ENCODE results near the gene MB21D2. TPM values are rescaled to one million over a fixed set of nuclear protein-coding genes. Genes with fewer than 3 reads are reported as not detected.

The MB21D2 gene
- total and polyA plus RNA-seq, 12 donors, result 1.4 to 16.8 (median 5.8) TPM

DNA sequence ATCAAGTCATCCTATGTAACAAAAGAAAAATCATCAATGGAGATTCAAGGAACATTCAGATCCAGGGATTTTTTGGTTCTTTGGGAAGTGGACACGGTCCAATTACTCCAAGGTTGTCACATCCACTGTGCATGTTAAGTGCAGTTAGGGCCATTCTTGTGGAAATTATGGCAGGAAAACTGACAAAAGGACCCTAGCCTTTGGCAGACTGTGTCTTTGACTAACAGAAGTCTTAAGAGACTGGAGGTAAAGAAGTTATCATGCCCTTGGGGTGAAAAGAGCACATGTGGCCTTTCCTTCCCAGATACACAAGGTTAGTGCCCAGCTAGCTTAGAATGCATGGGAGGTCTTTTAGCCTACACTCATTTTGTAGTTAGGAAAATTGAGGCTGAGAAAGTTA lies 74.9 kb downstream of the MB21D2 start:
- no peaks in the 10 kb centered on the region for H3K9me3 ChIP-seq (replicated peaks in 1 of 3)
- no peaks in the 10 kb centered on the region for H3K27me3 ChIP-seq
- no peak for TF ChIP-seq POLR2A (IDR thresholded peaks at IDR 0.05)
- TF ChIP-seq, protein P1, sequence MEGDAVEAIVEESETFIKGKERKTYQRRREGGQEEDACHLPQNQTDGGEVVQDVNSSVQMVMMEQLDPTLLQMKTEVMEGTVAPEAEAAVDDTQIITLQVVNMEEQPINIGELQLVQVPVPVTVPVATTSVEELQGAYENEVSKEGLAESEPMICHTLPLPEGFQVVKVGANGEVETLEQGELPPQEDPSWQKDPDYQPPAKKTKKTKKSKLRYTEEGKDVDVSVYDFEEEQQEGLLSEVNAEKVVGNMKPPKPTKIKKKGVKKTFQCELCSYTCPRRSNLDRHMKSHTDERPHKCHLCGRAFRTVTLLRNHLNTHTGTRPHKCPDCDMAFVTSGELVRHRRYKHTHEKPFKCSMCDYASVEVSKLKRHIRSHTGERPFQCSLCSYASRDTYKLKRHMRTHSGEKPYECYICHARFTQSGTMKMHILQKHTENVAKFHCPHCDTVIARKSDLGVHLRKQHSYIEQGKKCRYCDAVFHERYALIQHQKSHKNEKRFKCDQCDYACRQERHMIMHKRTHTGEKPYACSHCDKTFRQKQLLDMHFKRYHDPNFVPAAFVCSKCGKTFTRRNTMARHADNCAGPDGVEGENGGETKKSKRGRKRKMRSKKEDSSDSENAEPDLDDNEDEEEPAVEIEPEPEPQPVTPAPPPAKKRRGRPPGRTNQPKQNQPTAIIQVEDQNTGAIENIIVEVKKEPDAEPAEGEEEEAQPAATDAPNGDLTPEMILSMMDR (IDR thresholded peaks at IDR 0.05), result no peak
- no peaks in the 10 kb centered on the region for H3K36me3 ChIP-seq (replicated peaks in 1 of 2)
- H3K4me1 ChIP-seq (replicated peaks in 1 of 2), result no peaks in the 10 kb centered on the region
- H3K27ac ChIP-seq, result no peak overlapping the region
- H3K4me3 ChIP-seq, result no peak overlapping the region
- WGBS, 4 donors, result 71 to 78% (median 74%) methylated on average over 1 of the region's 1 CpG
- no peak for DNase-seq
- intact Hi-C loops (cut with DNase I), result no loop called here

DNA sequence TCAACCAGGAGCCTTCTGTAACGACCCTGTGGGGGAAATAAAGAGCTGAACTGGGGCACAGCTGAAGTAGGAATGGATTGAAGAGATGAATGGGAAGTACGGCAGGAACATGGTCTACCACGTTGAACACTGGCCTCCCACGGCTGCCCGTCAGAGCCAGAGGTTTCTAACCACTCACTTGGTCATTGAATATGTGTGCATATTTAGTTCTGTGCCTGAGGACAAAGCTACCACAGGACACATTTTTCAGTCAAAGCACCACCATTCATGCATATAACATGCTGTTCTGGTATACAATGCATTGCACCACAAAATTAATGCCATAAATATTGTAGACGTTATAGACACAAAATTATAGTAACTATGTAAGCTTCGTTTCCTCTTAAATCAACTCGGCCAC lies 75.5 kb downstream of the MB21D2 start:
- no peak for TF ChIP-seq POLR2A (IDR thresholded peaks at IDR 0.05)
- TF ChIP-seq, protein P1 (IDR thresholded peaks at IDR 0.05), result no peak
- Histone ChIP-seq H3K4me3 (no peak overlapping the region), H3K27me3 (no peaks in the 10 kb centered on the region), H3K27ac (no peak overlapping the region), H3K9me3 (replicated peaks in 1 of 3) (no peaks in the 10 kb centered on the region), H3K4me1 (replicated peaks in 1 of 2) (no peaks in the 10 kb centered on the region), H3K36me3 (replicated peaks in 1 of 2) (no peaks in the 10 kb centered on the region)
- no peak for DNase-seq
- intact Hi-C loops (cut with DNase I), result no loop called here
- 83 to 91% (median 88%) methylated on average over 8 of the region's 8 CpGs for WGBS, 4 donors

DNA sequence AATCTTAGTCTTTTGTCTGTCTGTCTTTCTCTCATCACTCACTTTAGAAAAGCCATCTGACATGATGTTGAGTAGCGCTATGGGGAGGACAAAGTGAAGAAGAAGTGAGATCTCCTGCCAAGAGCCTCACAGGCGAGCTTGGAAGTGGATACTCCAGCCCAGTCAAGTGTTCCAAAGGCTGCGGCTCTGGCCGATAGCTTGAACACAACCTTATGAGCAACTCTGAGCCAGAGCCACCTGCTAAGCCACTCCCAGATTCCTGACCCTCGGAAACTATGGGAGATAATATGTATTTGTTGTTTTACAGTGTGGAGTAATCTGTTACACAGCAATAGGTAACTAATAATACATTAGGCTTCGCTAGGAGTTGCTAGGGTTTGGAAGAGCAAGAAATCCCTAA lies 76.2 kb downstream of the MB21D2 start:
- no peaks in the 10 kb centered on the region for H3K36me3 ChIP-seq (replicated peaks in 1 of 2)
- no peak overlapping the region for H3K27ac ChIP-seq
- no peaks in the 10 kb centered on the region for H3K27me3 ChIP-seq
- no peak for DNase-seq
- no peaks in the 10 kb centered on the region for H3K9me3 ChIP-seq (replicated peaks in 1 of 3)
- intact Hi-C loops (cut with DNase I), result no loop called here
- no peak overlapping the region for H3K4me3 ChIP-seq
- H3K4me1 ChIP-seq (replicated peaks in 1 of 2), result peaks cover 0 to 4% of the 10 kb centered on the region in 2 donors
- no peak for TF ChIP-seq POLR2A (IDR thresholded peaks at IDR 0.05)
- TF ChIP-seq, protein P1 (IDR thresholded peaks at IDR 0.05), result no peak
- 89 to 99% (median 96%) methylated on average over 6 of the region's 6 CpGs for WGBS, 4 donors

DNA sequence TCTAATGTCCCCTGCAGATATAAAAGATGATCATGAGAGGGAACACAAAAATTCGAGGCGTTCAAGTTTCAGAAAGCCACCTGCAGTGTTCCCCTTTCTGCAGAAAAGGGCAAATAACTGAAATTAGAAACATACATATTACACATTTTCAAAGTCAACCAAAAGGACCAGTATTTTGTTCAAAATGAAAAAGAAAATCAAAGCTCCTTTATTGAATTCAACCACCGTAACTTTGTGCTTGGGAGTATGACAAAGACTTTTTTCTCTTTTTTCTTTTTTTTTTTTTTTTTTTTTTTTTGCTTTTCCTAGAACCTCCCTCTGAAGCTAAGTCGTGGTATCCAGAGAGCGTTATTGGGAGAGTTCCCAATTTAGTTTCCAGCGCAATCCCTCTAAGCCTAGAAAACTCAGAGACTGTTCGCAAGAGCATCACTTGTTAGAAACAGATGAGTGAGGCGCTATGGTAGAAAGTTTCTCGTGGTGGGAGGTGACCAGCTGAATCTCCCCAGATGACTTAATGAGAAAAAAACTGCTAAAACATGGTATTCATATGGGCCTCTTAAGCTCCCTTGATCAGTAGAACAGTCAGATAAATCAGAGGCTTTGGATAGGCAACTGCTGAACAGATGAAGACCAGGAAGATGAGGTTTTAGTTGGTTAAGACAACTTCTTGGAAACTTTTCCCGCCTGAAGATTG lies 77.4 kb downstream of the MB21D2 start:
- H3K9me3 ChIP-seq (replicated peaks in 1 of 3), result no peaks in the 10 kb centered on the region
- TF ChIP-seq, protein P1 (IDR thresholded peaks at IDR 0.05), result no peak
- no peak for TF ChIP-seq POLR2A (IDR thresholded peaks at IDR 0.05)
- DNase-seq, result no peak
- intact Hi-C loops (cut with DNase I), result no loop called here
- WGBS, 4 donors, result 89 to 95% (median 93%) methylated on average over 10 of the region's 10 CpGs
- H3K4me3 ChIP-seq, result no peak overlapping the region
- no peak overlapping the region for H3K27ac ChIP-seq
- no peaks in the 10 kb centered on the region for H3K36me3 ChIP-seq (replicated peaks in 1 of 2)
- H3K27me3 ChIP-seq, result no peaks in the 10 kb centered on the region
- H3K4me1 ChIP-seq (replicated peaks in 1 of 2), result peaks cover 0 to 15% of the 10 kb centered on the region in 2 donors

Measured in adrenal gland (tissue), 12 donors.